HEK293 (cell line): Measurements from ENCODE around the gene COL5A2.

Experiments
- ZBTB48 ChIP-seq: fragments of 450-650 bp; formaldehyde crosslinking; IDR thresholded peaks from 2 replicates; pipeline ENCODE4 v1.5.1; 2016; ENCODE audit warnings: missing biosample characterization, missing genetic modification characterization
- ZNF24 ChIP-seq: fragments of 450-650 bp; formaldehyde crosslinking; IDR thresholded peaks from 2 replicates; pipeline ENCODE4 v1.5.1; 2016; ENCODE audit warnings: missing biosample characterization, missing genetic modification characterization
- ZNF394 ChIP-seq: fragments of 450-650 bp; formaldehyde crosslinking; IDR thresholded peaks from 2 replicates; pipeline ENCODE4 v1.5.1; 2016; ENCODE audit warnings: missing biosample characterization, missing genetic modification characterization, mild to moderate bottlenecking, moderate library complexity, borderline replicate concordance
- ZNF416 ChIP-seq: fragments of 450-650 bp; formaldehyde crosslinking; IDR thresholded peaks from 2 replicates; pipeline ENCODE4 v1.5.1; 2016; ENCODE audit warnings: missing biosample characterization, missing genetic modification characterization
- ZNF776 ChIP-seq: fragments of 450-650 bp; formaldehyde crosslinking; IDR thresholded peaks from 2 replicates; pipeline ENCODE4 v1.5.0; 2017; ENCODE audit warnings: missing biosample characterization, missing genetic modification characterization, borderline replicate concordance
- TF ChIP-seq, protein P1 (sequence below): fragments of 450-650 bp; formaldehyde crosslinking; IDR thresholded peaks from 2 replicates; pipeline ENCODE4 v1.5.1; 2016; ENCODE audit warnings: missing biosample characterization, missing genetic modification characterization
- TF ChIP-seq, protein P2 (sequence below): fragments of 450-650 bp; formaldehyde crosslinking; IDR thresholded peaks from 2 replicates; pipeline ENCODE4 v1.5.1; 2016; ENCODE audit warnings: missing biosample characterization, missing genetic modification characterization
- TF ChIP-seq, protein P3 (sequence below): fragments of 450-650 bp; formaldehyde crosslinking; conservative IDR thresholded peaks from 2 replicates; pipeline ENCODE4 v1.5.1; 2016; ENCODE audit warnings: low read depth, missing biosample characterization, missing genetic modification characterization

DNA sequence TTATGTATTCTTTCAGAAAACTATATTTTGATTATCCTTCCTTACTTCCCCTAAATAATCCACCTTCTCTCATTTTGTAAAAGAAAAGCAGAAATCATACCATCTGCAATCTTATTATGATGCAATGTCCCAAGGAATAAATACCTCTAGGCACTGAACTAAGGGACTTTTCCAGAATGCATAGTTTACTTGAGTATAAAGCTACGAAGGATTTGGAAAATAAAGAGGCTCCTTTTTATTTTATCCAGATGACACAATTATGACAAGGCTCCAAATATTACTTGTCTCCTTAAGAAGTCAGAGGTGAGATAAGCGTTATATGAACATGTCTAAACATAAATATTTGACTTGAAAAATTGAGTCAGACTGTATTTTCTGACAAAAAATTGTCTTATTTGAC is 133.2 kb downstream of the COL5A2 start:
- TF ChIP-seq ZNF776 = no peak
- TF ChIP-seq, protein P1, sequence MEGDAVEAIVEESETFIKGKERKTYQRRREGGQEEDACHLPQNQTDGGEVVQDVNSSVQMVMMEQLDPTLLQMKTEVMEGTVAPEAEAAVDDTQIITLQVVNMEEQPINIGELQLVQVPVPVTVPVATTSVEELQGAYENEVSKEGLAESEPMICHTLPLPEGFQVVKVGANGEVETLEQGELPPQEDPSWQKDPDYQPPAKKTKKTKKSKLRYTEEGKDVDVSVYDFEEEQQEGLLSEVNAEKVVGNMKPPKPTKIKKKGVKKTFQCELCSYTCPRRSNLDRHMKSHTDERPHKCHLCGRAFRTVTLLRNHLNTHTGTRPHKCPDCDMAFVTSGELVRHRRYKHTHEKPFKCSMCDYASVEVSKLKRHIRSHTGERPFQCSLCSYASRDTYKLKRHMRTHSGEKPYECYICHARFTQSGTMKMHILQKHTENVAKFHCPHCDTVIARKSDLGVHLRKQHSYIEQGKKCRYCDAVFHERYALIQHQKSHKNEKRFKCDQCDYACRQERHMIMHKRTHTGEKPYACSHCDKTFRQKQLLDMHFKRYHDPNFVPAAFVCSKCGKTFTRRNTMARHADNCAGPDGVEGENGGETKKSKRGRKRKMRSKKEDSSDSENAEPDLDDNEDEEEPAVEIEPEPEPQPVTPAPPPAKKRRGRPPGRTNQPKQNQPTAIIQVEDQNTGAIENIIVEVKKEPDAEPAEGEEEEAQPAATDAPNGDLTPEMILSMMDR (tag by site-specific recombination) = no peak
- no peak for TF ChIP-seq ZBTB48
- no peak for TF ChIP-seq ZNF416
- TF ChIP-seq, protein P2, sequence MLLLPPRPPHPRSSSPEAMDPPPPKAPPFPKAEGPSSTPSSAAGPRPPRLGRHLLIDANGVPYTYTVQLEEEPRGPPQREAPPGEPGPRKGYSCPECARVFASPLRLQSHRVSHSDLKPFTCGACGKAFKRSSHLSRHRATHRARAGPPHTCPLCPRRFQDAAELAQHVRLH (tag by site-specific recombination) = no peak
- TF ChIP-seq, protein P3, sequence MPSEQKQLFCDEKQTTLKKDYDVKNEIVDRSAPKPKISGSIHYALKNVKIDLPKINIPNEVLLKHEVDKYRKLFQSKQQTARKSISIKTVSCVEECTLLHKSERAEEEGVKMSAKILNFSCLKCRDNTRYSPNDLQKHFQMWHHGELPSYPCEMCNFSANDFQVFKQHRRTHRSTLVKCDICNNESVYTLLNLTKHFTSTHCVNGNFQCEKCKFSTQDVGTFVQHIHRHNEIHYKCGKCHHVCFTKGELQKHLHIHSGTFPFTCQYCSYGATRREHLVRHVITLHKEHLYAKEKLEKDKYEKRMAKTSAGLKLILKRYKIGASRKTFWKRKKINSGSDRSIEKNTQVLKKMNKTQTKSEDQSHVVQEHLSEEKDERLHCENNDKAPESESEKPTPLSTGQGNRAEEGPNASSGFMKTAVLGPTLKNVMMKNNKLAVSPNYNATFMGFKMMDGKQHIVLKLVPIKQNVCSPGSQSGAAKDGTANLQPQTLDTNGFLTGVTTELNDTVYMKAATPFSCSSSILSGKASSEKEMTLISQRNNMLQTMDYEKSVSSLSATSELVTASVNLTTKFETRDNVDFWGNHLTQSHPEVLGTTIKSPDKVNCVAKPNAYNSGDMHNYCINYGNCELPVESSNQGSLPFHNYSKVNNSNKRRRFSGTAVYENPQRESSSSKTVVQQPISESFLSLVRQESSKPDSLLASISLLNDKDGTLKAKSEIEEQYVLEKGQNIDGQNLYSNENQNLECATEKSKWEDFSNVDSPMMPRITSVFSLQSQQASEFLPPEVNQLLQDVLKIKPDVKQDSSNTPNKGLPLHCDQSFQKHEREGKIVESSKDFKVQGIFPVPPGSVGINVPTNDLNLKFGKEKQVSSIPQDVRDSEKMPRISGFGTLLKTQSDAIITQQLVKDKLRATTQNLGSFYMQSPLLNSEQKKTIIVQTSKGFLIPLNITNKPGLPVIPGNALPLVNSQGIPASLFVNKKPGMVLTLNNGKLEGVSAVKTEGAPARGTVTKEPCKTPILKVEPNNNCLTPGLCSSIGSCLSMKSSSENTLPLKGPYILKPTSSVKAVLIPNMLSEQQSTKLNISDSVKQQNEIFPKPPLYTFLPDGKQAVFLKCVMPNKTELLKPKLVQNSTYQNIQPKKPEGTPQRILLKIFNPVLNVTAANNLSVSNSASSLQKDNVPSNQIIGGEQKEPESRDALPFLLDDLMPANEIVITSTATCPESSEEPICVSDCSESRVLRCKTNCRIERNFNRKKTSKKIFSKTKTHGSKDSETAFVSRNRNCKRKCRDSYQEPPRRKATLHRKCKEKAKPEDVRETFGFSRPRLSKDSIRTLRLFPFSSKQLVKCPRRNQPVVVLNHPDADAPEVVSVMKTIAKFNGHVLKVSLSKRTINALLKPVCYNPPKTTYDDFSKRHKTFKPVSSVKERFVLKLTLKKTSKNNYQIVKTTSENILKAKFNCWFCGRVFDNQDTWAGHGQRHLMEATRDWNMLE (tag by site-specific recombination) = no peak
- no peak for TF ChIP-seq ZNF394 (tag by site-specific recombination)
- TF ChIP-seq ZNF24 (tag by site-specific recombination) = no peak
